ENCODE measurements around the gene FANCC. TPM values are rescaled to one million over a fixed set of nuclear protein-coding genes. Genes with fewer than 3 reads are reported as not detected.
A peak's percentile ranks its signal among the peaks of the same experiment; 100 is the strongest.

The FANCC gene
- total RNA-seq, 1 donor: 5.4 TPM

- peak overlapping the region; percentile 97 for H3K27ac ChIP-seq (ENCODE audit: low read depth, low read length)
Observed at GRCh38 chr9:95092262-95093072, 225.0 kb downstream of the FANCC start.

GRCh38 chr9:95091601-95092261 is 225.8 kb downstream of the FANCC start:
- no peaks in the 10 kb centered on the region for H3K27me3 ChIP-seq (ENCODE audit: insufficient read depth, low read length)
- peaks cover 65% of the 10 kb centered on the region for H3K4me1 ChIP-seq (ENCODE audit: insufficient read depth, low read length)
- peaks cover 37% of the 10 kb centered on the region for H3K36me3 ChIP-seq (ENCODE audit: insufficient read depth, low read length)
- peak overlapping the region; percentile 97 for H3K27ac ChIP-seq (ENCODE audit: low read depth, low read length)
- H3K4me2 ChIP-seq (ENCODE audit: insufficient read depth, low read length): peak overlapping the region; percentile 47
- no peak for TF ChIP-seq CTCF (IDR thresholded peaks at IDR 0.05; ENCODE audit: extremely low read depth, low read depth, low read length)
- H4K20me1 ChIP-seq (ENCODE audit: insufficient read depth, low read length): no peaks in the 10 kb centered on the region
- DNase-seq (ENCODE audit: insufficient read length, low spot score, missing footprints): peak; percentile 94
- peaks cover 38% of the 10 kb centered on the region for H3K79me2 ChIP-seq (ENCODE audit: insufficient read depth, low read length)
- H2AFZ ChIP-seq (ENCODE audit: low read length): no peak overlapping the region
- H3K4me3 ChIP-seq (ENCODE audit: insufficient read depth, low read length): peak overlapping the region; percentile 24
- H3K9me3 ChIP-seq (ENCODE audit: low read depth, low read length): no peaks in the 10 kb centered on the region

More at GRCh38 chr9:95092262-95093072, 225.0 kb downstream of the FANCC start:
- peak; percentile 98 for DNase-seq (ENCODE audit: insufficient read length, low spot score, missing footprints)
- peaks cover 31% of the 10 kb centered on the region for H3K36me3 ChIP-seq (ENCODE audit: insufficient read depth, low read length)
- H3K4me2 ChIP-seq (ENCODE audit: insufficient read depth, low read length): peak overlapping the region; percentile 47
- peak overlapping the region; percentile 24 for H3K4me3 ChIP-seq (ENCODE audit: insufficient read depth, low read length)
- H3K9me3 ChIP-seq (ENCODE audit: low read depth, low read length): no peaks in the 10 kb centered on the region
- no peak overlapping the region for H2AFZ ChIP-seq (ENCODE audit: low read length)
- H3K27me3 ChIP-seq (ENCODE audit: insufficient read depth, low read length): no peaks in the 10 kb centered on the region
- H3K79me2 ChIP-seq (ENCODE audit: insufficient read depth, low read length): peaks cover 40% of the 10 kb centered on the region
- H4K20me1 ChIP-seq (ENCODE audit: insufficient read depth, low read length): no peaks in the 10 kb centered on the region
- no peak for TF ChIP-seq CTCF (IDR thresholded peaks at IDR 0.05; ENCODE audit: extremely low read depth, low read depth, low read length)
- H3K4me1 ChIP-seq (ENCODE audit: insufficient read depth, low read length): peaks cover 64% of the 10 kb centered on the region

GRCh38 chr9:95090871-95091577 is 226.5 kb downstream of the FANCC start:
- Histone ChIP-seq H4K20me1 (ENCODE audit: insufficient read depth, low read length) (peaks cover 5% of the 10 kb centered on the region), H3K4me2 (ENCODE audit: insufficient read depth, low read length) (peak overlapping the region; percentile 47), H3K4me3 (ENCODE audit: insufficient read depth, low read length) (no peak overlapping the region), H3K4me1 (ENCODE audit: insufficient read depth, low read length) (peaks cover 65% of the 10 kb centered on the region), H3K27me3 (ENCODE audit: insufficient read depth, low read length) (no peaks in the 10 kb centered on the region), H3K9me3 (ENCODE audit: low read depth, low read length) (no peaks in the 10 kb centered on the region), H3K36me3 (ENCODE audit: insufficient read depth, low read length) (peaks cover 44% of the 10 kb centered on the region), H2AFZ (ENCODE audit: low read length) (no peak overlapping the region), H3K79me2 (ENCODE audit: insufficient read depth, low read length) (peaks cover 42% of the 10 kb centered on the region), H3K27ac (ENCODE audit: low read depth, low read length) (peak overlapping the region; percentile 97)
- DNase-seq (ENCODE audit: insufficient read length, low spot score, missing footprints): peak; percentile 80
- no peak for TF ChIP-seq CTCF (IDR thresholded peaks at IDR 0.05; ENCODE audit: extremely low read depth, low read depth, low read length)

Data from osteoblast (primary cell).